NCI-H345 treated with DMSO at 0.1 percent for 48 hours (cell line): ENCODE measurements around the gene SAC3D1.
"Not testable (repeated sequence)": the region's sequence is repeated elsewhere in the genome, so short reads cannot be mapped to it uniquely, and the experiment has no call there.

Source experiments
- DNase-seq: peaks from one replicate; lab custom pipeline; 2025; ENCODE audit not compliant: unreplicated experiment; lab: John Stamatoyannopoulos, UW

SAC3D1 gene

GRCh38 chr11:65040847-65041622, at the start of gene SAC3D1:
Gene SAC3D1, plus strand, starts transcription at chr11:65041210. Its CDS starts 83 bp downstream, at chr11:65041293.
- peak; percentile 95 for DNase-seq

GRCh38 chr11:64994318-64994717, 46.7 kb upstream of the SAC3D1 start:
- no peak for DNase-seq

GRCh38 chr11:64996327-64996709, 44.7 kb upstream of the SAC3D1 start:
- DNase-seq = no peak

GRCh38 chr11:64996710-64997380, 44.2 kb upstream of the SAC3D1 start, which contains the start of gene BATF2:
Gene BATF2, minus strand, starts transcription at chr11:64996971. Its CDS starts 57 bp downstream, at chr11:64996914.
- DNase-seq = no peak

- no peak for DNase-seq
Measured at GRCh38 chr11:64998141-64998540, 42.9 kb upstream of the SAC3D1 start.

- no peak for DNase-seq
Measured at GRCh38 chr11:64998690-64999431, 42.1 kb upstream of the SAC3D1 start.

GRCh38 chr11:64999478-64999877, 41.5 kb upstream of the SAC3D1 start:
- DNase-seq = no peak

- no peak for DNase-seq
Measured at GRCh38 chr11:65002706-65003105, 38.3 kb upstream of the SAC3D1 start.

GRCh38 chr11:65003282-65003681, 37.7 kb upstream of the SAC3D1 start:
- no peak for DNase-seq

- not testable (repeated sequence) for DNase-seq
Measured at GRCh38 chr11:65003968-65004367, 37.0 kb upstream of the SAC3D1 start.

GRCh38 chr11:65008016-65008415, 33.0 kb upstream of the SAC3D1 start:
- DNase-seq = no peak

- no peak for DNase-seq
Measured at GRCh38 chr11:65008873-65009272, 32.1 kb upstream of the SAC3D1 start.

- peak; percentile 80 for DNase-seq
Measured at GRCh38 chr11:65013130-65013887, 27.7 kb upstream of the SAC3D1 start.

- peak; percentile 80 for DNase-seq
Measured at GRCh38 chr11:65013888-65014725, 26.9 kb upstream of the SAC3D1 start, which contains the start of gene ARL2. Gene ARL2, plus strand, starts transcription at chr11:65014160. Its CDS starts 48 bp downstream, at chr11:65014208.

GRCh38 chr11:65014726-65015227, 26.2 kb upstream of the SAC3D1 start:
- DNase-seq = no peak

- no peak for DNase-seq
Measured at GRCh38 chr11:65016705-65017104, 24.3 kb upstream of the SAC3D1 start.

- no peak for DNase-seq
Measured at GRCh38 chr11:65017937-65018336, 23.1 kb upstream of the SAC3D1 start.

- DNase-seq = no peak
Measured at GRCh38 chr11:65019824-65020223, 21.2 kb upstream of the SAC3D1 start.

- no peak for DNase-seq
Measured at GRCh38 chr11:65021003-65021402, 20.0 kb upstream of the SAC3D1 start.

- no peak for DNase-seq
Measured at GRCh38 chr11:65021509-65021908, 19.5 kb upstream of the SAC3D1 start.
